Mammary epithelial cell (primary cell): Measurements from ENCODE around the gene GJB4.

Experiments used
- EZH2 ChIP-seq: IDR thresholded peaks from 2 replicates; pipeline ENCODE4 v1.6.1; 2012; ENCODE audit warnings: low read length, inconsistent platforms, borderline replicate concordance
- TF ChIP-seq, protein P1 (sequence below), 2 donors: IDR thresholded peaks in 1 of 2; conservative IDR thresholded peaks in 1 of 2; 2 replicates each; pipeline ENCODE4 v1.5.1; 2011 to 2012; ENCODE audit warnings: inconsistent platforms in 2 of 2, low read length in 2 of 2, mild to moderate bottlenecking in 2 of 2, control low read depth in 1 of 2, low read depth in 1 of 2; ENCODE audit not compliant: insufficient read depth in 1 of 2; ENCODE audit errors: extremely low read depth in 1 of 2

- TF ChIP-seq, protein P1, sequence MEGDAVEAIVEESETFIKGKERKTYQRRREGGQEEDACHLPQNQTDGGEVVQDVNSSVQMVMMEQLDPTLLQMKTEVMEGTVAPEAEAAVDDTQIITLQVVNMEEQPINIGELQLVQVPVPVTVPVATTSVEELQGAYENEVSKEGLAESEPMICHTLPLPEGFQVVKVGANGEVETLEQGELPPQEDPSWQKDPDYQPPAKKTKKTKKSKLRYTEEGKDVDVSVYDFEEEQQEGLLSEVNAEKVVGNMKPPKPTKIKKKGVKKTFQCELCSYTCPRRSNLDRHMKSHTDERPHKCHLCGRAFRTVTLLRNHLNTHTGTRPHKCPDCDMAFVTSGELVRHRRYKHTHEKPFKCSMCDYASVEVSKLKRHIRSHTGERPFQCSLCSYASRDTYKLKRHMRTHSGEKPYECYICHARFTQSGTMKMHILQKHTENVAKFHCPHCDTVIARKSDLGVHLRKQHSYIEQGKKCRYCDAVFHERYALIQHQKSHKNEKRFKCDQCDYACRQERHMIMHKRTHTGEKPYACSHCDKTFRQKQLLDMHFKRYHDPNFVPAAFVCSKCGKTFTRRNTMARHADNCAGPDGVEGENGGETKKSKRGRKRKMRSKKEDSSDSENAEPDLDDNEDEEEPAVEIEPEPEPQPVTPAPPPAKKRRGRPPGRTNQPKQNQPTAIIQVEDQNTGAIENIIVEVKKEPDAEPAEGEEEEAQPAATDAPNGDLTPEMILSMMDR (conservative IDR thresholded peaks at IDR 0.05 in 1 of 2, IDR thresholded peaks at IDR 0.05 in 1 of 2; ENCODE audit: extremely low read depth in 1 of 2, insufficient read depth in 1 of 2, low read depth in 1 of 2, low read length in 2 of 2): no peak
- no peak for TF ChIP-seq EZH2
These were observed 3.7 kb downstream of the GJB4 start for GRCh38 chr1:34763142-34763781.
